Upper lobe of left lung (tissue), 6 donors: Measurements from ENCODE around the gene ACOXL. TPM values are rescaled to one million over a fixed set of nuclear protein-coding genes. Genes with fewer than 3 reads are reported as not detected.

ENCODE experiments used
- ATAC-seq, 2 donors: fragments of 200-7000 bp; cut with Tn5 transposase; one replicate each; pipeline ENCODE4 v1.9.1; 2022; ENCODE audit warnings: mild to moderate bottlenecking in 2 of 2, moderate library complexity in 2 of 2; ENCODE audit not compliant: low FRiP score in 2 of 2
- DNase-seq, 2 donors: peaks; one replicate each; pipeline ENCODE4 v3.0.0-alpha.2; 2019 to 2020
- H3K27ac ChIP-seq, 4 donors: fragments of 200-600 bp; sonication (generic); one replicate each; pipeline ENCODE4 v1.5.1; 2016 to 2019
- H3K27me3 ChIP-seq, 4 donors: fragments of 200-600 bp; sonication (generic); one replicate each; pipeline ENCODE4 v1.5.1; 2017 to 2019
- H3K36me3 ChIP-seq, 4 donors: fragments of 200-600 bp; sonication (generic); one replicate each; pipeline ENCODE4 v1.5.1; 2016 to 2019
- H3K4me1 ChIP-seq, 4 donors: fragments of 200-600 bp; sonication (generic); one replicate each; pipeline ENCODE4 v1.5.1; 2018 to 2019
- H3K4me3 ChIP-seq, 4 donors: fragments of 200-600 bp; sonication (generic); one replicate each; pipeline ENCODE4 v1.5.1; 2017 to 2019; ENCODE audit warnings: mild to moderate bottlenecking in 2 of 4, moderate library complexity in 1 of 4
- H3K9me3 ChIP-seq, 4 donors: fragments of 200-600 bp; sonication (generic); one replicate each; pipeline ENCODE4 v1.5.1; 2018 to 2019
- EP300 ChIP-seq, 4 donors: sonication (generic); formaldehyde crosslinking; IDR thresholded peaks; one replicate each; pipeline ENCODE4 v1.5.1; 2017; ENCODE audit warnings: antibody characterized with exemption in 4 of 4, control low read depth in 2 of 4
- POLR2A ChIP-seq, 4 donors: fragments of 450-650 bp; IDR thresholded peaks; one replicate each; pipeline ENCODE4 v1.5.1; 2016 to 2017; ENCODE audit warnings: antibody characterized with exemption in 4 of 4, mild to moderate bottlenecking in 2 of 4
- POLR2AphosphoS5 ChIP-seq, 2 donors: sonication (generic); formaldehyde crosslinking; IDR thresholded peaks; one replicate each; pipeline ENCODE4 v1.5.1; 2017; ENCODE audit warnings: antibody characterized with exemption in 2 of 2
- WGBS, 2 donors: methylation state at CpG; one replicate each; pipeline ENCODE4 v1.1.5; 2017 to 2018; 5-methylcytosine and 5-hydroxymethylcytosine counted together
- total RNA-seq, 6 donors: library from RNA; depleted of rRNA in 4 of 6; stranded (reverse); fragments of >200 nt in 4 of 6; gene quantifications; one replicate each; pipeline versions ENCODE4 v1.1.0 to v1.2.1, GENCODE V29; 2016 to 2021
- TF ChIP-seq, protein P1 (sequence below), 6 experiments: fragments of 450-650 bp in 4 of 6; fragments of 200-600 bp in 2 of 6; sonication (generic) in 2 of 6; IDR thresholded peaks; one replicate each; pipeline ENCODE4 v1.5.1; 2016 to 2019; ENCODE audit warnings: antibody characterized with exemption in 6 of 6
- donor health status: DM: no; HTN: no; CAD: no; lungs with moderate emphysema.
- donor health status: DM: no; HTN: yes; CAD: no; lungs with severe emphysema.

The ACOXL gene
- total RNA-seq, 6 donors from 2014 or later: 30.2 to 128 (median 38.0) TPM

GRCh38 chr2:111091811-111092211 lies 359.4 kb downstream of the ACOXL start:
- TF ChIP-seq POLR2AphosphoS5 (IDR thresholded peaks at IDR 0.05): no peak
- TF ChIP-seq EP300 (IDR thresholded peaks at IDR 0.05): no peak
- TF ChIP-seq, protein P1, sequence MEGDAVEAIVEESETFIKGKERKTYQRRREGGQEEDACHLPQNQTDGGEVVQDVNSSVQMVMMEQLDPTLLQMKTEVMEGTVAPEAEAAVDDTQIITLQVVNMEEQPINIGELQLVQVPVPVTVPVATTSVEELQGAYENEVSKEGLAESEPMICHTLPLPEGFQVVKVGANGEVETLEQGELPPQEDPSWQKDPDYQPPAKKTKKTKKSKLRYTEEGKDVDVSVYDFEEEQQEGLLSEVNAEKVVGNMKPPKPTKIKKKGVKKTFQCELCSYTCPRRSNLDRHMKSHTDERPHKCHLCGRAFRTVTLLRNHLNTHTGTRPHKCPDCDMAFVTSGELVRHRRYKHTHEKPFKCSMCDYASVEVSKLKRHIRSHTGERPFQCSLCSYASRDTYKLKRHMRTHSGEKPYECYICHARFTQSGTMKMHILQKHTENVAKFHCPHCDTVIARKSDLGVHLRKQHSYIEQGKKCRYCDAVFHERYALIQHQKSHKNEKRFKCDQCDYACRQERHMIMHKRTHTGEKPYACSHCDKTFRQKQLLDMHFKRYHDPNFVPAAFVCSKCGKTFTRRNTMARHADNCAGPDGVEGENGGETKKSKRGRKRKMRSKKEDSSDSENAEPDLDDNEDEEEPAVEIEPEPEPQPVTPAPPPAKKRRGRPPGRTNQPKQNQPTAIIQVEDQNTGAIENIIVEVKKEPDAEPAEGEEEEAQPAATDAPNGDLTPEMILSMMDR (IDR thresholded peaks at IDR 0.05): no peak
- TF ChIP-seq POLR2A (IDR thresholded peaks at IDR 0.05): no peak
- no peak for ATAC-seq
- Histone ChIP-seq H3K4me1 (no peaks in the 10 kb centered on the region), H3K36me3 (no peaks in the 10 kb centered on the region), H3K9me3 (no peaks in the 10 kb centered on the region), H3K27ac (no peak overlapping the region), H3K27me3 (no peaks in the 10 kb centered on the region), H3K4me3 (no peak overlapping the region)
- DNase-seq: no peak
- 85% methylated on average over 3 of the region's 3 CpGs for whole genome bisulfite sequencing, 2 donors

DNA sequence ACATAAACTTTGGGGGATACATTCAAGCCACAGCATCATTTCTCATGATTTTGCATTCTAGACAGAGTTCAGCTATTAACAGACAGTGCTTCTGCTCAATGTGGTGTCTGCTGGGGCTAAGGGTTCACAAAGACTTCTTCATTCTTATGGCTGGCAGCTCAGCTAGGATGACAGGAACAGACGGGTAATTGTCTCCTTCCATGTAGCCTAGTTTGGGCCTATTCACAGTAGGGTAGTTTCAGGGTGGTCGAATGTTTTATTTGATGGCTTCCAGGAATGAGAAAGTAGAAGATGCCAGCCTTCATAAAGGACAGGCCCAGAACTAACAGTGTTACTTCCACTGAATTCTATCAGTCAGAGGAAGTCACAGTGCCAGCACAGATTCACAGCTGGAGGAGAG lies 362.3 kb downstream of the ACOXL start:
- H3K4me1 ChIP-seq: no peaks in the 10 kb centered on the region
- no peak for ATAC-seq
- WGBS, 2 donors: 84 to 93% methylated on average over 2 of the region's 2 CpGs

GRCh38 chr2:111095434-111095833 lies 363.1 kb downstream of the ACOXL start:
- no peak for DNase-seq
- 79 to 91% methylated on average over 8 of the region's 8 CpGs for WGBS, 2 donors
- Histone ChIP-seq H3K27ac (no peak overlapping the region), H3K4me3 (no peak overlapping the region), H3K9me3 (no peaks in the 10 kb centered on the region), H3K27me3 (no peaks in the 10 kb centered on the region), H3K4me1 (no peaks in the 10 kb centered on the region), H3K36me3 (no peaks in the 10 kb centered on the region)
- ATAC-seq: no peak
- TF ChIP-seq EP300 (IDR thresholded peaks at IDR 0.05): no peak
- TF ChIP-seq, protein P1 (IDR thresholded peaks at IDR 0.05): no peak
- TF ChIP-seq POLR2A (IDR thresholded peaks at IDR 0.05): no peak
- TF ChIP-seq POLR2AphosphoS5 (IDR thresholded peaks at IDR 0.05): no peak

More for the DNA sequence above, 362.3 kb downstream of the ACOXL start:
- H3K9me3 ChIP-seq: no peaks in the 10 kb centered on the region
- no peaks in the 10 kb centered on the region for H3K27me3 ChIP-seq
- no peak for TF ChIP-seq EP300 (IDR thresholded peaks at IDR 0.05)
- TF ChIP-seq, protein P1 (IDR thresholded peaks at IDR 0.05): no peak
- TF ChIP-seq POLR2AphosphoS5 (IDR thresholded peaks at IDR 0.05): no peak
- TF ChIP-seq POLR2A (IDR thresholded peaks at IDR 0.05): no peak
- H3K4me3 ChIP-seq: no peak overlapping the region
- H3K27ac ChIP-seq: no peak overlapping the region
- no peak for DNase-seq
- no peaks in the 10 kb centered on the region for H3K36me3 ChIP-seq

DNA sequence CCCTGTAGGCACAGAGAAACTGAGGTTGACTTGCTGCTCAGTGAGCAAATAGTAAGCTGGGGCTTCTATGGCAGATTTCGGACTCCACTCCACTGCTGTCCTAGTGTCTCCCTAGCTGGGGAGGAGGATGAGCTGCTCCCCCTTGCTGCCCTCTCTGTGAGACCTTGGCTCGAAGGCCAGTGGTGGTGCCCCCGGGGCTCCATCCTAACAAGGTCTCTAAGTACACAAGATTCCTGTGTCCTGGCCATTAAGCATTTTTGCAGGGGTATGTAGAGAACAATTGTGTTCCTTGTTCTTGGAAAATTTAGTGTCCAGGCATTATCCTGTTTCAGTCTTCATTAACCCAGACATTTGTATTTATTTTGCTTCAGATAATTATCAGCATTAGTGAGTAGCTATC lies 367.0 kb downstream of the ACOXL start:
- no peak overlapping the region for H3K4me3 ChIP-seq
- H3K4me1 ChIP-seq: no peaks in the 10 kb centered on the region
- no peaks in the 10 kb centered on the region for H3K9me3 ChIP-seq
- ATAC-seq (no peak), DNase-seq (no peak)
- TF ChIP-seq EP300 (IDR thresholded peaks at IDR 0.05): no peak
- TF ChIP-seq POLR2A (IDR thresholded peaks at IDR 0.05): no peak
- TF ChIP-seq POLR2AphosphoS5 (IDR thresholded peaks at IDR 0.05): no peak
- TF ChIP-seq, protein P1 (IDR thresholded peaks at IDR 0.05): no peak
- no peaks in the 10 kb centered on the region for H3K36me3 ChIP-seq
- WGBS, 2 donors: 81 to 86% methylated on average over 3 of the region's 3 CpGs
- H3K27ac ChIP-seq: no peak overlapping the region
- no peaks in the 10 kb centered on the region for H3K27me3 ChIP-seq

DNA sequence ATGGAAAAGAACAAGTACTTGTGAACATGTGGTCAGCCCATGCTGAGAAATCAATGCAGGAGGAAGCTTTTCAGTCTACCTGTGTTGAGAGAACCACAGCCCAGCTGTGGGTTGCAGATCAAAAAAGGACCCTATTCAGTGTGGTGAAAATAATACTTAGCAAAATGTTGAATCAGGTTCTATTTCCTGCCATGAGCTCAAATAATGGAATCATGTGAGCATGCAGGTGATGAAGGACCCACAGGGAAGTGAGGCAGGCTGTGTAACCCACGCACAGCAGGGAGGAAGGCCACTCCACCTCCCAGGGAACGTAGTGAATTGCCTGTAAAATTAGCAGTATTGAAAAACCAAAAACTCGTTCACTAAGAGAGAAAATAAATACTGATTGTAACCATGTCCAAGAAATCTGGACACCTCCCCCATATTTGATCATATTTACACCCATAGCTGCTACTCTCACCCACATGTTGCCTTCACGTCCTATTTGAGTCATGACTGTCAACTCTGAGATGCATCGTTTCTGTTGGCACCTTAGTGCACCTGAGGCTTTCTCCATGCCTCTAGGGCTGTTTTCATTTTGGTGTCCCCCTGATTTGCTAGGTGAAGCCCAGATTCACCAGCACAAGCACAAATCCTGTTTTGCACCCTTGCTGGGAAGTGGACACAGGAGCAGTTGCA lies 367.9 kb downstream of the ACOXL start:
- Histone ChIP-seq H3K27ac (no peak overlapping the region), H3K4me3 (no peak overlapping the region), H3K27me3 (no peaks in the 10 kb centered on the region), H3K9me3 (no peaks in the 10 kb centered on the region), H3K4me1 (no peaks in the 10 kb centered on the region), H3K36me3 (no peaks in the 10 kb centered on the region)
- DNase-seq (no peak), ATAC-seq (no peak)
- TF ChIP-seq, protein P1 (IDR thresholded peaks at IDR 0.05): no peak
- TF ChIP-seq EP300 (IDR thresholded peaks at IDR 0.05) (no peak), POLR2AphosphoS5 (IDR thresholded peaks at IDR 0.05) (no peak), POLR2A (IDR thresholded peaks at IDR 0.05) (no peak)
- 80 to 85% methylated on average over 5 of the region's 5 CpGs for WGBS, 2 donors
